ENCODE data around the gene MOB1B.

Gene MOB1B

DNA sequence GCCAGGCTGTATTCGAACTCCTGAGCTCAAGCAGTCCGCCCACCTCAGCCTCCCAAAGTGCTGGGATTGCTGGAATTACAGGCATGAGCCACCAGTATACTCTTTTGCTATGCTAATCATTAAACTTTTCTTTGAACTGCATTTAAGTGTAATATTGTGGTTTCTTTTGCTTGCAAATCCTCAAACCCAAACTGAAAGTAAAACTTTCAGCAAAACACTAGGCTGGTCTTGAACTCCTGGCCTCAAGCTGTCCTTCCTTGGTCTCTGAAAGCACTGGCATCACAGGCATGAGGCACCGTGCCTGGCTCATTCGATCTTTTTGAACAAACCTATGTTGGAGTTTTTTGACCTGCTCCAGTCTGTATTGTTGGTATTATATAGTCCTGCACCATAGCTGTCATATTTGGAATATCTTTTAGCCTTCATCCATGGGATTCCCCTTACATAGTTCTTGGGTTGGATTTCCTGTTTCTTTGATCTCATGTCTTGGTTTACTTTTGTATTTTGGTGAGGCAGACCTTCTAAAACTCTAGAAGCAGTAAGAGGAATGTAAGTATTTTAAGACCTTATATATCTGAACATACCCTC is 34.1 kb downstream of the MOB1B start:
- DNase-seq (ENCODE audit: low read depth), result no peak
- no peak for TF ChIP-seq CTCF (IDR thresholded peaks at IDR 0.05; ENCODE audit: low read depth, low read length, missing control alignments)
- no peak overlapping the region for H3K4me3 ChIP-seq (ENCODE audit: low read depth, low read length)

- TF ChIP-seq CTCF (IDR thresholded peaks at IDR 0.05; ENCODE audit: low read depth, low read length, missing control alignments), result no peak
- no peak for DNase-seq (ENCODE audit: low read depth)
- H3K4me3 ChIP-seq (ENCODE audit: low read depth, low read length), result no peak overlapping the region
Observed at GRCh38 chr4:70938086-70938485, 35.9 kb downstream of the MOB1B start.

DNA sequence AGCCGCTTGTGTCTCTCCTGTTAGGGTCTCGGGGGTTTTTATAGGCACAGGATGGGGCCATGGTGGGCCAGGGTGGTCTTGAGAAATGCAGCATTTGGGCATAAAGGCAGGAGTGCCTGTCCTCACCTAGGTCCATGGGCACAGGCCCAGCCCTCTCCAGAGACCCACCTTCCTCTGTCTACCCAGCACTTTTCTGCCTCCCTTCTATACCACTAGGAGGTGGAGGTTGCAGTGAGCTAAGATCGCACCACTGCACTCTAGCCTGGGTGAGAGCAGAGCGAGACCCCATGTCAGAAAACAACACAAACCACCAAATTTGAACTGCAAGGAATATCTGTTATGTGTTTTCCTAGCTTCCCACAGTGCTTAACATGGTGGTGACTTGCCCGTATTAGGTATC is 38.0 kb downstream of the MOB1B start:
- no peak overlapping the region for H3K4me3 ChIP-seq (ENCODE audit: low read depth, low read length)
- no peak for DNase-seq (ENCODE audit: low read depth)
- TF ChIP-seq CTCF (IDR thresholded peaks at IDR 0.05; ENCODE audit: low read depth, low read length, missing control alignments), result peak; percentile 26

DNA sequence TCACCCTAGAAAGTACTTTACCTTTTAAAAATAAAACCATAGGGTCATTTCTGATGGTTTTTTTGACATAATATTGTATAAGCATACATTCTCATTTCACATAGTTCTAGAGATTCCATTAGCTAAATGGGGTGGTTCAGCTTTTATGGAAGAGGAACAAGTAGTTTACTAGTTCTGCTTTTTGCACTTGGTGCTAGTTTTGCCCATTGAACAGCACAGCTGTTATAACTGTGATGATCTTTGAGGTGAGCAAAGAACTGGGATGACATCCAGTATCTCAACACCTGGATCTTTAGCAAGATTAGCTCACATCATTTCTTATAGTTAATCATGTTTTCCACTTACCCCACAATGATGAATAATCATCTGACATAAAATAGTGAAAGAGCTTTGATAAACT is 40.9 kb downstream of the MOB1B start:
- no peak overlapping the region for H3K4me3 ChIP-seq (ENCODE audit: low read depth, low read length)
- no peak for TF ChIP-seq CTCF (IDR thresholded peaks at IDR 0.05; ENCODE audit: low read depth, low read length, missing control alignments)
- DNase-seq (ENCODE audit: low read depth), result no peak

DNA sequence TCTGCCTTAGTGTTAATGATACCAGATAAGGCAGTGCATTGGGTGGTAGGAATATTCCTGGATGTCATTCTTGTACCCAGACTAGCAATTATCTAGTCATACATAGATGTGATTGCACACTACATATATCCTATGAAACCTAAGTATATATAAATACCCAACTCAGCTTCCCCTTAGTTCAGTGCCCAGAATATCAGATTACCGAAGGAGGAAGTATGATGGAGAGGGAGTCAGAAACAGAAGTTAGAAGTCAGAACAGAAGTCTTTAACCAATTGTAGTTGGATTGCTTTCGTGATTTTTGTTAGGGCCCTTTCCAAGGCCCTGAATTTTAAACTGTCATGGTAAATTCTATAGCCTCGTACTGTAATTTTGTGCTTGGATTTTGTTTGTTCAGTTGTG is 42.9 kb downstream of the MOB1B start:
- no peak for DNase-seq (ENCODE audit: low read depth)

GRCh38 chr4:70945452-70946055 is 43.4 kb downstream of the MOB1B start:
- TF ChIP-seq CTCF (IDR thresholded peaks at IDR 0.05; ENCODE audit: low read depth, low read length, missing control alignments), result no peak
- no peak for DNase-seq (ENCODE audit: low read depth)
- no peak overlapping the region for H3K4me3 ChIP-seq (ENCODE audit: low read depth, low read length)

More for the DNA sequence above, 42.9 kb downstream of the MOB1B start:
- H3K4me3 ChIP-seq (ENCODE audit: low read depth, low read length), result no peak overlapping the region
- no peak for TF ChIP-seq CTCF (IDR thresholded peaks at IDR 0.05; ENCODE audit: low read depth, low read length, missing control alignments)

DNA sequence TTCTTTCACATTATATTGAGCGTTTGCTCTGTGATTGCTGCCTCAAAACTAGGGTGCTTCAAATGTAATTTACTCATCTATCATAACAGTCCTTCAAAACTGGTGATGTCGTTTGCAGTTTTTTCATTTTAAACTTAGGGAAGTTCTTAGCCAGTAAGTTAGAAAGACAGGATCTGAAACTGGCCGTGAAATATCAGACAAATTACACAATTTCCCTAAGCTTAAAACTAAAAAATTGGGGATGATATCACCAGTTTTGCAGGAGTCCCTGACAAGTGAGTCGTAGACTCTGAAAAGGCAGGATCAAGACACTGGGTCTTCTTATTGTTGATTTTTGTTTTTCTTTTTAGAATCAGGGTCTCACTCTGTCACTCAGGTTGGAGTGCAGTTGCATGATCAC is 44.8 kb downstream of the MOB1B start:
- no peak overlapping the region for H3K4me3 ChIP-seq (ENCODE audit: low read depth, low read length)
- no peak for DNase-seq (ENCODE audit: low read depth)
- TF ChIP-seq CTCF (IDR thresholded peaks at IDR 0.05; ENCODE audit: low read depth, low read length, missing control alignments), result no peak
